Measurements from ENCODE around the gene KRTAP2-4.
"Not testable (repeated sequence)": the region's sequence is repeated elsewhere in the genome, so short reads cannot be mapped to it uniquely, and the experiment has no call there.

Gene KRTAP2-4

GRCh38 chr17:41063449-41063848 lies 2.2 kb downstream of the KRTAP2-4 start:
- Histone ChIP-seq H3K4me3 (ENCODE audit: low read length) (no peak overlapping the region), H3K36me3 (ENCODE audit: control insufficient read depth, insufficient read depth, low read length) (no peaks in the 10 kb centered on the region), H3K4me1 (ENCODE audit: control insufficient read depth, insufficient read depth, low read length) (no peaks in the 10 kb centered on the region), H3K27me3 (ENCODE audit: control insufficient read depth, insufficient read depth, low read length) (peaks cover 3% of the 10 kb centered on the region), H3K9ac (ENCODE audit: low read length) (no peak overlapping the region), H3K27ac (ENCODE audit: low read depth, low read length) (no peak overlapping the region)

- H3K27ac ChIP-seq (ENCODE audit: low read depth, low read length), result no peak overlapping the region
- H3K4me1 ChIP-seq (ENCODE audit: control insufficient read depth, insufficient read depth, low read length), result no peaks in the 10 kb centered on the region
- H3K27me3 ChIP-seq (ENCODE audit: control insufficient read depth, insufficient read depth, low read length), result peaks cover 3% of the 10 kb centered on the region
- H3K36me3 ChIP-seq (ENCODE audit: control insufficient read depth, insufficient read depth, low read length), result no peaks in the 10 kb centered on the region
- no peak overlapping the region for H3K9ac ChIP-seq (ENCODE audit: low read length)
- no peak overlapping the region for H3K4me3 ChIP-seq (ENCODE audit: low read length)
Observed at GRCh38 chr17:41061964-41062363, 3.7 kb downstream of the KRTAP2-4 start.

GRCh38 chr17:41060052-41060604 lies 5.6 kb downstream of the KRTAP2-4 start, which contains the start of gene KRTAP2-3:
Gene KRTAP2-3, minus strand, starts transcription at chr17:41060114. Its CDS starts 64 bp downstream, at chr17:41060050.
- Histone ChIP-seq H3K27me3 (ENCODE audit: control insufficient read depth, insufficient read depth, low read length) (peaks cover 3% of the 10 kb centered on the region), H3K36me3 (ENCODE audit: control insufficient read depth, insufficient read depth, low read length) (no peaks in the 10 kb centered on the region), H3K4me3 (ENCODE audit: low read length) (no peak within 1 kb of the TSS), H3K4me1 (ENCODE audit: control insufficient read depth, insufficient read depth, low read length) (no peaks in the 10 kb centered on the region), H3K9ac (ENCODE audit: low read length) (no peak within 1 kb of the TSS), H3K27ac (ENCODE audit: low read depth, low read length) (no peak within 1 kb of the TSS)

- not testable (repeated sequence) for H3K9ac ChIP-seq (ENCODE audit: low read length); H3K36me3 ChIP-seq (ENCODE audit: control insufficient read depth, insufficient read depth, low read length); H3K4me1 ChIP-seq (ENCODE audit: control insufficient read depth, insufficient read depth, low read length); H3K27ac ChIP-seq (ENCODE audit: low read depth, low read length); H3K27me3 ChIP-seq (ENCODE audit: control insufficient read depth, insufficient read depth, low read length); H3K4me3 ChIP-seq (ENCODE audit: low read length)
Observed at GRCh38 chr17:41059276-41060051, 6.2 kb downstream of the KRTAP2-4 start.

GRCh38 chr17:41058741-41059140 lies 6.9 kb downstream of the KRTAP2-4 start:
- H3K4me3 ChIP-seq (ENCODE audit: low read length), result no peak overlapping the region
- no peaks in the 10 kb centered on the region for H3K4me1 ChIP-seq (ENCODE audit: control insufficient read depth, insufficient read depth, low read length)
- H3K36me3 ChIP-seq (ENCODE audit: control insufficient read depth, insufficient read depth, low read length), result no peaks in the 10 kb centered on the region
- no peak overlapping the region for H3K27ac ChIP-seq (ENCODE audit: low read depth, low read length)
- no peak overlapping the region for H3K9ac ChIP-seq (ENCODE audit: low read length)
- H3K27me3 ChIP-seq (ENCODE audit: control insufficient read depth, insufficient read depth, low read length), result peaks cover 3% of the 10 kb centered on the region

GRCh38 chr17:41057547-41057946 lies 8.1 kb downstream of the KRTAP2-4 start:
- H3K4me3 ChIP-seq (ENCODE audit: low read length), result no peak overlapping the region
- peaks cover 3% of the 10 kb centered on the region for H3K27me3 ChIP-seq (ENCODE audit: control insufficient read depth, insufficient read depth, low read length)
- no peak overlapping the region for H3K27ac ChIP-seq (ENCODE audit: low read depth, low read length)
- no peaks in the 10 kb centered on the region for H3K36me3 ChIP-seq (ENCODE audit: control insufficient read depth, insufficient read depth, low read length)
- no peak overlapping the region for H3K9ac ChIP-seq (ENCODE audit: low read length)
- H3K4me1 ChIP-seq (ENCODE audit: control insufficient read depth, insufficient read depth, low read length), result no peaks in the 10 kb centered on the region

GRCh38 chr17:41055130-41055529 lies 10.5 kb downstream of the KRTAP2-4 start, which contains the start of gene KRTAP2-2:
Gene KRTAP2-2, minus strand, starts transcription at chr17:41055230. Its CDS starts 19 bp downstream, at chr17:41055211.
- H3K9ac ChIP-seq (ENCODE audit: low read length); H3K4me3 ChIP-seq (ENCODE audit: low read length); H3K36me3 ChIP-seq (ENCODE audit: control insufficient read depth, insufficient read depth, low read length); H3K4me1 ChIP-seq (ENCODE audit: control insufficient read depth, insufficient read depth, low read length); H3K27ac ChIP-seq (ENCODE audit: low read depth, low read length); H3K27me3 ChIP-seq (ENCODE audit: control insufficient read depth, insufficient read depth, low read length): not testable (repeated sequence)

GRCh38 chr17:41054556-41054955 lies 11.1 kb downstream of the KRTAP2-4 start:
- H3K9ac ChIP-seq (ENCODE audit: low read length); H3K27ac ChIP-seq (ENCODE audit: low read depth, low read length); H3K36me3 ChIP-seq (ENCODE audit: control insufficient read depth, insufficient read depth, low read length); H3K4me1 ChIP-seq (ENCODE audit: control insufficient read depth, insufficient read depth, low read length); H3K4me3 ChIP-seq (ENCODE audit: low read length); H3K27me3 ChIP-seq (ENCODE audit: control insufficient read depth, insufficient read depth, low read length): not testable (repeated sequence)

- no peaks in the 10 kb centered on the region for H3K4me1 ChIP-seq (ENCODE audit: control insufficient read depth, insufficient read depth, low read length)
- H3K4me3 ChIP-seq (ENCODE audit: low read length), result no peak overlapping the region
- H3K36me3 ChIP-seq (ENCODE audit: control insufficient read depth, insufficient read depth, low read length), result no peaks in the 10 kb centered on the region
- no peak overlapping the region for H3K9ac ChIP-seq (ENCODE audit: low read length)
- H3K27me3 ChIP-seq (ENCODE audit: control insufficient read depth, insufficient read depth, low read length), result no peaks in the 10 kb centered on the region
- H3K27ac ChIP-seq (ENCODE audit: low read depth, low read length), result no peak overlapping the region
Observed at GRCh38 chr17:41054025-41054424, 11.7 kb downstream of the KRTAP2-4 start.

GRCh38 chr17:41052566-41052965 lies 13.1 kb downstream of the KRTAP2-4 start:
- no peaks in the 10 kb centered on the region for H3K27me3 ChIP-seq (ENCODE audit: control insufficient read depth, insufficient read depth, low read length)
- H3K27ac ChIP-seq (ENCODE audit: low read depth, low read length), result no peak overlapping the region
- no peaks in the 10 kb centered on the region for H3K36me3 ChIP-seq (ENCODE audit: control insufficient read depth, insufficient read depth, low read length)
- H3K4me3 ChIP-seq (ENCODE audit: low read length), result no peak overlapping the region
- H3K4me1 ChIP-seq (ENCODE audit: control insufficient read depth, insufficient read depth, low read length), result no peaks in the 10 kb centered on the region
- no peak overlapping the region for H3K9ac ChIP-seq (ENCODE audit: low read length)

GRCh38 chr17:41049110-41049509 lies 16.6 kb downstream of the KRTAP2-4 start:
- Histone ChIP-seq H3K9ac (ENCODE audit: low read length) (no peak overlapping the region), H3K27ac (ENCODE audit: low read depth, low read length) (no peak overlapping the region), H3K36me3 (ENCODE audit: control insufficient read depth, insufficient read depth, low read length) (no peaks in the 10 kb centered on the region), H3K27me3 (ENCODE audit: control insufficient read depth, insufficient read depth, low read length) (no peaks in the 10 kb centered on the region), H3K4me3 (ENCODE audit: low read length) (no peak overlapping the region), H3K4me1 (ENCODE audit: control insufficient read depth, insufficient read depth, low read length) (no peaks in the 10 kb centered on the region)

- Histone ChIP-seq H3K27ac (ENCODE audit: low read depth, low read length) (no peak overlapping the region), H3K4me1 (ENCODE audit: control insufficient read depth, insufficient read depth, low read length) (no peaks in the 10 kb centered on the region), H3K27me3 (ENCODE audit: control insufficient read depth, insufficient read depth, low read length) (no peaks in the 10 kb centered on the region), H3K36me3 (ENCODE audit: control insufficient read depth, insufficient read depth, low read length) (no peaks in the 10 kb centered on the region), H3K9ac (ENCODE audit: low read length) (no peak overlapping the region), H3K4me3 (ENCODE audit: low read length) (no peak overlapping the region)
Observed at GRCh38 chr17:41048441-41048840, 17.2 kb downstream of the KRTAP2-4 start.
